GM12878 (cell line): ENCODE measurements around the gene METAP2.

Source experiments
- ELK1 ChIP-seq: IDR thresholded peaks from 2 replicates; pipeline ENCODE4 v1.6.1; 2012; ENCODE audit warnings: low read depth, low read length, improper control_type of control experiment
- EZH2 ChIP-seq: IDR thresholded peaks from 2 replicates; pipeline ENCODE4 v1.6.1; 2012; ENCODE audit warnings: low read depth, mild to moderate bottlenecking, control low read depth, inconsistent platforms, low read length, borderline replicate concordance; ENCODE audit not compliant: control insufficient read depth
- HDAC2 ChIP-seq: fragments of 200-600 bp; sonication (generic); IDR thresholded peaks from 2 replicates; pipeline ENCODE4 v1.6.1; 2017
- JUNB ChIP-seq: IDR thresholded peaks from 2 replicates; pipeline ENCODE4 v1.6.1; 2016; ENCODE audit warnings: antibody characterized with exemption, mild to moderate bottlenecking
- POLR2A ChIP-seq: IDR thresholded peaks from 2 replicates; pipeline ENCODE4 v1.6.1; 2011; ENCODE audit warnings: low read depth, mild to moderate bottlenecking, low read length
- POLR2AphosphoS5 ChIP-seq: IDR thresholded peaks from 2 replicates; pipeline ENCODE4 v1.6.1; 2011; ENCODE audit warnings: mild to moderate bottlenecking, low read length, inconsistent platforms
- REST ChIP-seq: IDR thresholded peaks from 2 replicates; pipeline ENCODE4 v1.6.1; 2012; ENCODE audit warnings: mild to moderate bottlenecking, low read depth, low read length
- ZNF622 ChIP-seq: fragments of 450-650 bp; IDR thresholded peaks from 2 replicates; pipeline ENCODE4 v1.6.1; 2017; ENCODE audit warnings: mild to moderate bottlenecking, inconsistent platforms
- TF ChIP-seq, protein P1 (sequence below), 3 experiments: IDR thresholded peaks in 2 of 3; conservative IDR thresholded peaks in 1 of 3; 2 replicates each; pipeline ENCODE4 v1.5.1; 2011; ENCODE audit warnings: low read depth in 3 of 3, low read length in 3 of 3, mild to moderate bottlenecking in 3 of 3, control low read depth in 2 of 3, moderate library complexity in 2 of 3, inconsistent platforms in 1 of 3, mixed read lengths in 1 of 3; ENCODE audit not compliant: control insufficient read depth in 2 of 3, insufficient read depth in 1 of 3; ENCODE audit errors: extremely low read depth in 1 of 3

DNA sequence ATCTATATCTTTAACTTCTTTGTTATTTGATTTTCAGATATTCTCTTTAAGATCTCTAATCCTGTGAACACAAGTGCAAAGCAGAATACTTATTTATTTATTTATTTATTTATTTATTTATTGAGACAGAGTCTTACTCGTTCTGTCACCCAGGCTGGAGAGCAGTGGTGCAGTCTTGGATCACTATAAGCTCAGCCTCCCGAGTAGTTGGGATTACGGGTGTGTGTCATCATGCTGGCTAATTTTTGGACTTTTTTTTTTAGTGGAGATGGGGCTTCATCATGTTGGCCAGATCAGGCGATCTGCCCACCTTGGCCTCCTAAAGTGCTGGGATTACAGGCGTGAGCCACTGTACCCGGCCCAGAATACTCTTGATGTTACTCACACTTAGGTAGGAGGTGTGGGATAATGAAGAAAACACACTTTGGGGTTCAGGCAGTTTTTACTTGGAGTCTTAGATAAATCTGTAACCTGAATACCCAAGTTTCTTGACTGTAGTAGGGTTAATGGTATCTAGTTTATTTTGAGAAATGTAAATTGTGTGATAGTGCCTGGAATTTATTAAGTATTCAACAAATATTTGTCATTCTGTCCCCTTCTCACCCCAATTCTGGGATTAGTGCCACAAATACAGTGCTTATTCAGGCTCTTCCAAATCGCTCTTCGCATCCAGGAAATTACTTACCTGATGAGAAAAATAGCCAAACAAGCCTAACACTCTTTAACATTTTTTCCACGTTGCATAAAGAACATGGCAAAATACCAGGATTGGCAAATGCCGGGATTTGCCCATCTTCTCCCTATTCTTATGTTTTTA is 33.0 kb downstream of the METAP2 start:
- TF ChIP-seq POLR2A (no peak), ELK1 (no peak), HDAC2 (no peak), POLR2AphosphoS5 (no peak), JUNB (no peak), REST (no peak), EZH2 (no peak), ZNF622 (no peak)
- TF ChIP-seq, protein P1, sequence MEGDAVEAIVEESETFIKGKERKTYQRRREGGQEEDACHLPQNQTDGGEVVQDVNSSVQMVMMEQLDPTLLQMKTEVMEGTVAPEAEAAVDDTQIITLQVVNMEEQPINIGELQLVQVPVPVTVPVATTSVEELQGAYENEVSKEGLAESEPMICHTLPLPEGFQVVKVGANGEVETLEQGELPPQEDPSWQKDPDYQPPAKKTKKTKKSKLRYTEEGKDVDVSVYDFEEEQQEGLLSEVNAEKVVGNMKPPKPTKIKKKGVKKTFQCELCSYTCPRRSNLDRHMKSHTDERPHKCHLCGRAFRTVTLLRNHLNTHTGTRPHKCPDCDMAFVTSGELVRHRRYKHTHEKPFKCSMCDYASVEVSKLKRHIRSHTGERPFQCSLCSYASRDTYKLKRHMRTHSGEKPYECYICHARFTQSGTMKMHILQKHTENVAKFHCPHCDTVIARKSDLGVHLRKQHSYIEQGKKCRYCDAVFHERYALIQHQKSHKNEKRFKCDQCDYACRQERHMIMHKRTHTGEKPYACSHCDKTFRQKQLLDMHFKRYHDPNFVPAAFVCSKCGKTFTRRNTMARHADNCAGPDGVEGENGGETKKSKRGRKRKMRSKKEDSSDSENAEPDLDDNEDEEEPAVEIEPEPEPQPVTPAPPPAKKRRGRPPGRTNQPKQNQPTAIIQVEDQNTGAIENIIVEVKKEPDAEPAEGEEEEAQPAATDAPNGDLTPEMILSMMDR (IDR thresholded peaks at IDR 0.05 in 2 of 3, conservative IDR thresholded peaks at IDR 0.05 in 1 of 3; ENCODE audit: control insufficient read depth in 2 of 3, extremely low read depth in 1 of 3, insufficient read depth in 1 of 3, low read depth in 3 of 3, low read length in 3 of 3): no peak
